CD4-positive, alpha-beta memory T cell (primary cell): Measurements from ENCODE around the gene IL18BP. TPM values are rescaled to one million over a fixed set of nuclear protein-coding genes. Genes with fewer than 3 reads are reported as not detected.

Experiments used
- CTCF ChIA-PET: fragments of 350-600 bp; sonication (Branson Sonifier 250); formaldehyde crosslinking; loops from one replicate; lab custom pipeline; 2021; ENCODE audit warnings: inconsistent platforms; ENCODE audit not compliant: partially characterized antibody; lab: Charles Lee
- POLR2A ChIA-PET: fragments of 350-600 bp; sonication (Branson Sonifier 250); formaldehyde crosslinking; loops from one replicate; lab custom pipeline; 2021; ENCODE audit not compliant: partially characterized antibody; lab: Charles Lee
- DNase-seq, 5 donors: peaks; one replicate each; pipeline versions ENCODE4 v3.0.0 to v3.0.0-alpha.2; 2020 to 2022; ENCODE audit warnings: mixed read lengths in 1 of 5
- H3K27ac ChIP-seq: one replicate; pipeline ENCODE4 v1.7.0; 2013; ENCODE audit warnings: low read depth, low read length
- H3K27me3 ChIP-seq: 2 replicates; pipeline ENCODE4 v1.7.0; 2013; ENCODE audit warnings: mild to moderate bottlenecking, low read length, moderate library complexity; ENCODE audit not compliant: insufficient read depth
- H3K36me3 ChIP-seq: 2 replicates; pipeline ENCODE4 v1.7.0; 2013; ENCODE audit warnings: mild to moderate bottlenecking, low read length, moderate library complexity; ENCODE audit not compliant: insufficient read depth
- H3K4me1 ChIP-seq: 2 replicates; pipeline ENCODE4 v1.7.0; 2013; ENCODE audit warnings: mild to moderate bottlenecking, low read length, moderate library complexity; ENCODE audit not compliant: insufficient read depth
- H3K4me3 ChIP-seq, 2 donors: one replicate each; pipeline ENCODE4 v1.7.0; 2013; ENCODE audit warnings: low read length in 2 of 2, mild to moderate bottlenecking in 1 of 2
- H3K9me3 ChIP-seq, 2 donors: one replicate each; pipeline ENCODE4 v1.7.0; 2013; ENCODE audit warnings: low read length in 2 of 2, control low read depth in 1 of 2; ENCODE audit not compliant: control insufficient read depth in 1 of 2
- H3K27ac Mint-ChIP-seq, 7 donors: one replicate each; pipeline ENCODE4 v1.8.0; 2020 to 2021; ENCODE audit warnings: mixed read lengths in 7 of 7, mild to moderate bottlenecking in 6 of 7, inconsistent platforms in 3 of 7, moderate library complexity in 3 of 7
- H3K27me3 Mint-ChIP-seq, 2 donors: one replicate each; pipeline ENCODE4 v1.8.0; 2020 to 2021; ENCODE audit warnings: mixed read lengths in 2 of 2
- H3K36me3 Mint-ChIP-seq, 2 donors: one replicate each; pipeline ENCODE4 v1.8.0; 2020 to 2021; ENCODE audit warnings: mixed read lengths in 2 of 2, inconsistent platforms in 1 of 2, mild to moderate bottlenecking in 1 of 2
- H3K4me1 Mint-ChIP-seq, 4 donors: one replicate each; pipeline ENCODE4 v1.8.0; 2020 to 2021; ENCODE audit warnings: mixed read lengths in 4 of 4, mild to moderate bottlenecking in 1 of 4
- H3K4me3 Mint-ChIP-seq, 8 donors: one replicate each; pipeline ENCODE4 v1.8.0; 2020 to 2021; ENCODE audit warnings: mixed read lengths in 8 of 8, mild to moderate bottlenecking in 7 of 8, moderate library complexity in 6 of 8, inconsistent platforms in 3 of 8
- H3K9me3 Mint-ChIP-seq, 8 donors: one replicate each; pipeline ENCODE4 v1.8.0; 2020 to 2021; ENCODE audit warnings: mixed read lengths in 8 of 8, mild to moderate bottlenecking in 5 of 8, inconsistent platforms in 3 of 8, moderate library complexity in 1 of 8
- intact Hi-C: fragments of 100-400 bp; cut with micrococcal nuclease; formaldehyde crosslinking; loops from one replicate; pipeline ENCODE4 v1.15.1; 2023
- polyA plus RNA-seq, 2 donors: library from polyadenylated mRNA; unstranded; fragments of 300-500 nt; fragmentation: Illumina TruSeq; gene quantifications; one replicate each; pipeline ENCODE4 v1.2.3, GENCODE V29; 2021
- total RNA-seq, 2 experiments: library from RNA; stranded (reverse); gene quantifications; one replicate each; pipeline ENCODE4 v1.2.3, GENCODE V29; 2021

Gene IL18BP
- total and polyA plus RNA-seq, 4 experiments from 2014 or later: 13.8 to 26.2 (median 20.6) TPM

DNA sequence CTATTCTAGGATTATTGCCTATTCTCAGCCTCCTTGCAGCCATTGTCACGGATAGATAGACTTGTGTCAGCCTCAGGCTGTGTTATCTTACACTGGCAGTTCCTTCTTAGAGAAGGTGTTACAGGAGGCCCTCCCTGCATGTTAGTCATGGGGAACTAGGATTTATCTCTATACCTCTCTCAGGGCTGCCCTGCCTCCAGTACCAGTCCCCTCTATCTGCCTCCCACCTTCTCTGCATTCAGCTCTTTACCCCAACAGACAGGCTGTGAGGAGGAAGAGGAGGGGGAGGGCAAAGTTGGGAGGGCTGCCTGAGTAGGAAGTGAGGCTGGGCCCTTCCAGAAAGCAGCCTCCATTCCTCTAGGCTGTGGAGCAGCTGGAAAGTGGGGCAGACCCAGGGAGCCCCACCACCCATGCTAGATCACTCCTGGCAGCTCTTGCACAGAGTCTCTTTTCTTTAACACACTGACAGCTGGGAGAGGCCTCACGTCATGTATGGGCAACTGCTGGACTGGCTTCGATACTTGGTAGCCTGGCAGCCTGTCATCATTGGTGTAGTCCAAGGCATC, 2.9 kb upstream of the IL18BP start:
- intact Hi-C loops: no loop called here
- H3K9me3 Mint-ChIP-seq: no peaks in the 10 kb centered on the region
- no peak overlapping the region for H3K27ac ChIP-seq

DNA sequence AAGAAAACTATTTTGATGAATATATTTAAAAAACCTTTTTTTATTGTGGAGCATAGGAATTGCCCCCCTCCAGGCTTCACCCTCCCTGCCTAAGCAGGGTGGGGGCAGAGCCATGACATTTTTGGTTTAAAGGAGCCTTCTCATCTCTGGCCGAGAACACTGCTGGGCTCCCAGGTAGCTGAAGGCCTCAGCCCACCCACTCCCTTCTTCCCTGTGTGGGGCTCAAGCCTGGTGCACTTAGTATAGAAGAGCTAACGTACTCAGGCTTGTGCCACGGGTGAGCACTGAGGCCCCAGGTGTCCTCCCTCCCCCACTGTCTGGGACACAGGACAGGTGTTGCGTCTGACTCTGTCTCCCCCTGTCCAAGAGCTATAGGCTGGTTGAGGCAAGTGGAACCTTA, 2.2 kb upstream of the IL18BP start:
- Histone ChIP-seq H3K4me3 (no peak overlapping the region), H3K27ac (no peak overlapping the region), H3K27me3 (no peaks in the 10 kb centered on the region), H3K9me3 (no peaks in the 10 kb centered on the region), H3K36me3 (peaks cover 6% of the 10 kb centered on the region), H3K4me1 (peaks cover 26% of the 10 kb centered on the region)
- Mint-ChIP-seq H3K27ac (peak overlapping the region in 1 of 7 donors; percentile 43), H3K27me3 (no peaks in the 10 kb centered on the region), H3K36me3 (peaks cover 6 to 24% of the 10 kb centered on the region in 2 donors), H3K4me1 (peaks cover 19 to 35% (median 26%) of the 10 kb centered on the region in 4 donors), H3K4me3 (peak overlapping the region in 1 of 8 donors; percentile 49), H3K9me3 (no peaks in the 10 kb centered on the region)
- intact Hi-C loops: no loop called here
- ChIA-PET POLR2A (interaction anchor here (1.4 kb wide), 1 partner anchor 44 kb away, joined by 3 read pairs; no protein-coding TSS in a partner anchor), CTCF (interaction anchor here (1.2 kb wide), 1 partner anchor 29 kb away, joined by 4 read pairs; no protein-coding TSS in a partner anchor)
- DNase-seq: no peak

More for the DNA sequence above, 2.9 kb upstream of the IL18BP start:
- no peak overlapping the region for H3K27ac Mint-ChIP-seq
- no peak for DNase-seq
- Histone ChIP-seq H3K9me3 (no peaks in the 10 kb centered on the region), H3K4me1 (peaks cover 26% of the 10 kb centered on the region), H3K36me3 (peaks cover 3% of the 10 kb centered on the region), H3K27me3 (no peaks in the 10 kb centered on the region), H3K4me3 (no peak overlapping the region)
- CTCF ChIA-PET: no interaction called here
- peaks cover 19 to 33% (median 26%) of the 10 kb centered on the region in 4 donors for H3K4me1 Mint-ChIP-seq
- no peaks in the 10 kb centered on the region for H3K27me3 Mint-ChIP-seq
- peaks cover 6 to 23% of the 10 kb centered on the region in 2 donors for H3K36me3 Mint-ChIP-seq
- no peak overlapping the region for H3K4me3 Mint-ChIP-seq
- POLR2A ChIA-PET: no interaction called here

DNA sequence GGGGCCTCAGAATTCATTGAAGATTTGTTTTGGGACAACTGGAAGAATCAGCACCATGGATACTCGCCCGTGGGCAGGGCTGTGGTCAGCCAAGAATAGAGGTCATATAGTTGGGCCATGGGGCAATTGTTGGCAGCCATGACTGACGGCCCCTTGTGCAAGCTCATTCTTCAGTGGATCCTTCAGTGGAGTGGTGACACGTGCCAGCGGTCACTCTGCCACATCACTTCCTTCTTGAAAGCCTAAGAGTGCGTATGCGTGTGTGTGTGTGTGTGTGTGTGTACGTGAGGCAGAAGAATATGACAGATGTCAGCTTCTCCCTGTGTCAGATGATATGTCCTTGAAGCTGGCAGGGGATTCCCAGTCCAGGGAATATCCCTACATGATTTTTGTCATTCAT, 1.8 kb upstream of the IL18BP start:
- peaks cover 6% of the 10 kb centered on the region for H3K36me3 ChIP-seq
- Mint-ChIP-seq H3K4me1 (peaks cover 19 to 38% (median 29%) of the 10 kb centered on the region in 4 donors), H3K36me3 (peaks cover 10 to 28% of the 10 kb centered on the region in 2 donors), H3K27me3 (no peaks in the 10 kb centered on the region), H3K4me3 (peak overlapping the region in 3 of 8 donors; percentile 36 to 50 (median 49)), H3K9me3 (no peaks in the 10 kb centered on the region), H3K27ac (peak overlapping the region in 3 of 7 donors; percentile 20 to 48 (median 20))
- no peaks in the 10 kb centered on the region for H3K27me3 ChIP-seq
- DNase-seq: no peak
- intact Hi-C loops: no loop called here
- H3K4me3 ChIP-seq: no peak overlapping the region
- ChIA-PET CTCF (interaction anchor here (1.2 kb wide), 1 partner anchor 28 kb away, joined by 4 read pairs; no protein-coding TSS in a partner anchor), POLR2A (interaction anchor here (1.4 kb wide), 1 partner anchor 43 kb away, joined by 3 read pairs; no protein-coding TSS in a partner anchor)
- no peak overlapping the region for H3K27ac ChIP-seq
- H3K9me3 ChIP-seq: no peaks in the 10 kb centered on the region
- peaks cover 26% of the 10 kb centered on the region for H3K4me1 ChIP-seq

DNA sequence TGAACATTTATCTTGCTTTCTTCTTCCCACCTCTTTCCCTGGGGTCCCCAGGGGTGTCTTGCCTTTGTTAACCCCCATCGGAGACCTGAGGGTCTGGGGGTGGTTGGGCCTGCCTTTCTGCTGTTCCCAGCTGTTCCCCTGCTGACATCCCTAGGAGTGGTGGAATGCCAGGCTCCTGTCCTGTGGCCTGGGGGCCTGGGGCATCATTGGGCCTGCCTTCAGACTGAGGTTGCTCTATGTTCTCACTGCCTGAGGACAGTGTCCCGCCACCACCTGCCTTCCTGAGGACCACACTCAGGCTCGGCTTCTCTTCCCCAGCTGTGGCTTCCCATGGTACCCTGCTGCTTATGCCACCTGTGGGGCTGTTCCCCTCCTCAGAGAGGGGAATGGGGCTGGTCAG, 1.1 kb upstream of the IL18BP start:
- Histone ChIP-seq H3K27me3 (no peaks in the 10 kb centered on the region), H3K27ac (no peak overlapping the region), H3K4me3 (no peak overlapping the region), H3K36me3 (peaks cover 11% of the 10 kb centered on the region), H3K9me3 (no peaks in the 10 kb centered on the region), H3K4me1 (peaks cover 26% of the 10 kb centered on the region)
- Mint-ChIP-seq H3K4me3 (no peak overlapping the region), H3K27me3 (no peaks in the 10 kb centered on the region), H3K4me1 (peaks cover 19 to 40% (median 31%) of the 10 kb centered on the region in 4 donors), H3K27ac (peak overlapping the region in 1 of 7 donors; percentile 94), H3K9me3 (no peaks in the 10 kb centered on the region), H3K36me3 (peaks cover 16 to 33% of the 10 kb centered on the region in 2 donors)
- intact Hi-C loops: no loop called here
- no peak for DNase-seq
- CTCF ChIA-PET: interaction anchor here (1.2 to 2.9 kb wide), 3 partner anchors 20 to 93 kb away, joined by 4 to 19 read pairs (median 11); no protein-coding TSS in a partner anchor
- POLR2A ChIA-PET: interaction anchor here (0.6 to 1.4 kb wide), 3 partner anchors 11 to 725 kb away, joined by 3 read pairs; no protein-coding TSS in a partner anchor

DNA sequence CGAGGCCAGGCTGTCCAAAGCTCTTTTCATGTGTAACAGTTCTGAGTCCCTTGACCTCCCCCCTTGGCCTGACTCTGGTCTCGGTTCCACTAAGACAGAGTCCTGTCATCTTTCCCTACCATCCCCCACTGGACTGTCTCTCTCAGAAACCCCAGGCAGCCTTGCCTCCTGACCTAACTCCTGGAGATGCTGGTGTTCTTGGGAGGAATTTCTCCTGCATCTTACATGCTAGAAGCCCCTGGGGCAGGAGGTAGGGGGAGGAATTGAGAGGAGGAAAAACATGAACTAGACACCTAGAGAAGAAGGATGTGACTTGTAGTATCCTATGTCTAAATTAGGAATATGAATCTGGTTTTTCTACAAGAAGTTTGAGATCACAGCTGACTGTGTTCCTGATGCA, 648 bp upstream of the IL18BP start:
- ChIA-PET CTCF (interaction anchor here (0.7 to 3.7 kb wide), 4 partner anchors 12 to 93 kb away, joined by 3 to 19 read pairs (median 12); no protein-coding TSS in a partner anchor), POLR2A (interaction anchor here (0.6 to 4.4 kb wide), 7 partner anchors 10 to 724 kb away, joined by 3 to 23 read pairs (median 5); partner anchors contain the start of genes ANAPC15 and RNF121)
- DNase-seq: no peak
- Mint-ChIP-seq H3K9me3 (no peaks in the 10 kb centered on the region), H3K4me3 (peak overlapping the region in 7 of 8 donors; percentile 33 to 98 (median 91)), H3K4me1 (peaks cover 19 to 40% (median 31%) of the 10 kb centered on the region in 4 donors), H3K27ac (peak overlapping the region; percentile 83 to 98 (median 97)), H3K36me3 (peaks cover 18 to 35% of the 10 kb centered on the region in 2 donors), H3K27me3 (no peaks in the 10 kb centered on the region)
- Histone ChIP-seq H3K27me3 (no peaks in the 10 kb centered on the region), H3K4me3 (peak overlapping the region in 1 of 2 donors; percentile 46), H3K4me1 (peaks cover 26% of the 10 kb centered on the region), H3K36me3 (peaks cover 15% of the 10 kb centered on the region), H3K27ac (peak overlapping the region; percentile 65), H3K9me3 (no peaks in the 10 kb centered on the region)
- intact Hi-C loops: no loop called here

DNA sequence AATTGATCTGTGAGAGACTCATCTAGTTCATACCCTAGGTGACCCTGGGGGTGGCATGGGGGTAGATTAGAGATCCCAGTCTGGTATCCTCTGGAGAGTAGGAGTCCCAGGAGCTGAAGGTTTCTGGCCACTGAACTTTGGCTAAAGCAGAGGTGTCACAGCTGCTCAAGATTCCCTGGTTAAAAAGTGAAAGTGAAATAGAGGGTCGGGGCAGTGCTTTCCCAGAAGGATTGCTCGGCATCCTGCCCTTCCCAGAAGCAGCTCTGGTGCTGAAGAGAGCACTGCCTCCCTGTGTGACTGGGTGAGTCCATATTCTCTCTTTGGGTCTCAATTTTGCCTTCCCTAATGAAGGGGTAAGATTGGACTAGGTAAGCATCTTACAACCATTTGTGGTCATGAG, 653 bp downstream of the IL18BP start:
- Histone ChIP-seq H3K27me3 (no peaks in the 10 kb centered on the region), H3K36me3 (peaks cover 28% of the 10 kb centered on the region), H3K4me3 (peak overlapping the region; percentile 46 to 62), H3K27ac (peak overlapping the region; percentile 65), H3K9me3 (no peaks in the 10 kb centered on the region), H3K4me1 (peaks cover 26% of the 10 kb centered on the region)
- intact Hi-C loops: no loop called here
- Mint-ChIP-seq H3K27ac (peak overlapping the region; percentile 83 to 98 (median 97)), H3K36me3 (peaks cover 23 to 47% of the 10 kb centered on the region in 2 donors), H3K4me3 (peak overlapping the region; percentile 85 to 98 (median 92)), H3K27me3 (no peaks in the 10 kb centered on the region), H3K9me3 (no peaks in the 10 kb centered on the region), H3K4me1 (peaks cover 19 to 40% (median 31%) of the 10 kb centered on the region in 4 donors)
- POLR2A ChIA-PET: interaction anchor here (1.0 to 4.4 kb wide), 7 partner anchors 10 to 114 kb away, joined by 3 to 23 read pairs (median 5); partner anchors contain the start of genes ANAPC15 and RNF121
- DNase-seq: no peak
- CTCF ChIA-PET: interaction anchor here (1.2 to 3.7 kb wide), 6 partner anchors 15 to 92 kb away, joined by 3 to 19 read pairs (median 8); no protein-coding TSS in a partner anchor

DNA sequence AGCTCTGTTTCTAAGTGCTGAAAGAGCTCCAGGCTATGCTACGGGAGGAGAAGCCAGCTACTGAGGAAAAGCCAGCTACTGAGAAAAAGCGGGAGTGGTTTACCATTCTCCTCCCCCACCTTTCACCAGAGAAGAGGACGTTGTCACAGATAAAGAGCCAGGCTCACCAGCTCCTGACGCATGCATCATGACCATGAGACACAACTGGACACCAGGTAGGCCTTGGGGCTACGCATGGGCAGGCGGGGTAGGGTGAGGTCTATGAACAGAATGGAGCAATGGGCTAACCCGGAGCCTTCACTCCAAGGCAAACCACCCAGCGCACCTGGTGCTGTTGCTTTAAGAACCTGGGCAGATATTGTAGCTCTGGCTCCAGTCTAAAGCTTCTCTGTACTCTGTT, 1.1 kb downstream of the IL18BP start:
- Histone ChIP-seq H3K4me3 (no peak overlapping the region), H3K36me3 (peaks cover 32% of the 10 kb centered on the region), H3K27ac (peak overlapping the region; percentile 65), H3K9me3 (no peaks in the 10 kb centered on the region), H3K27me3 (no peaks in the 10 kb centered on the region), H3K4me1 (peaks cover 26% of the 10 kb centered on the region)
- peaks cover 23 to 52% of the 10 kb centered on the region in 2 donors for H3K36me3 Mint-ChIP-seq
- intact Hi-C loops: no loop called here
- H3K4me1 Mint-ChIP-seq: peaks cover 18 to 36% (median 31%) of the 10 kb centered on the region in 4 donors
- no peaks in the 10 kb centered on the region for H3K9me3 Mint-ChIP-seq
- ChIA-PET POLR2A (interaction anchor here (1.0 to 4.4 kb wide), 5 partner anchors 9 to 82 kb away, joined by 4 to 23 read pairs (median 5); partner anchors contain the start of gene RNF121), CTCF (interaction anchor here (1.2 to 3.7 kb wide), 6 partner anchors 15 to 91 kb away, joined by 3 to 19 read pairs (median 8); no protein-coding TSS in a partner anchor)
- H3K27ac Mint-ChIP-seq: peak overlapping the region; percentile 83 to 98 (median 97)
- H3K4me3 Mint-ChIP-seq: peak overlapping the region; percentile 85 to 98 (median 92)
- H3K27me3 Mint-ChIP-seq: no peaks in the 10 kb centered on the region
- DNase-seq: no peak
